ENCODE measurements around the gene RBM15B.

GRCh38 chr3:51378726-51379125 lies 12.4 kb upstream of the RBM15B start:
- no peak for TF ChIP-seq POLR2A (IDR thresholded peaks at IDR 0.05)
- TF ChIP-seq, protein P1, sequence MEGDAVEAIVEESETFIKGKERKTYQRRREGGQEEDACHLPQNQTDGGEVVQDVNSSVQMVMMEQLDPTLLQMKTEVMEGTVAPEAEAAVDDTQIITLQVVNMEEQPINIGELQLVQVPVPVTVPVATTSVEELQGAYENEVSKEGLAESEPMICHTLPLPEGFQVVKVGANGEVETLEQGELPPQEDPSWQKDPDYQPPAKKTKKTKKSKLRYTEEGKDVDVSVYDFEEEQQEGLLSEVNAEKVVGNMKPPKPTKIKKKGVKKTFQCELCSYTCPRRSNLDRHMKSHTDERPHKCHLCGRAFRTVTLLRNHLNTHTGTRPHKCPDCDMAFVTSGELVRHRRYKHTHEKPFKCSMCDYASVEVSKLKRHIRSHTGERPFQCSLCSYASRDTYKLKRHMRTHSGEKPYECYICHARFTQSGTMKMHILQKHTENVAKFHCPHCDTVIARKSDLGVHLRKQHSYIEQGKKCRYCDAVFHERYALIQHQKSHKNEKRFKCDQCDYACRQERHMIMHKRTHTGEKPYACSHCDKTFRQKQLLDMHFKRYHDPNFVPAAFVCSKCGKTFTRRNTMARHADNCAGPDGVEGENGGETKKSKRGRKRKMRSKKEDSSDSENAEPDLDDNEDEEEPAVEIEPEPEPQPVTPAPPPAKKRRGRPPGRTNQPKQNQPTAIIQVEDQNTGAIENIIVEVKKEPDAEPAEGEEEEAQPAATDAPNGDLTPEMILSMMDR (IDR thresholded peaks at IDR 0.05): no peak
